H9 (cell line): Measurements from ENCODE around the gene AKR1D1. TPM values are rescaled to one million over a fixed set of nuclear protein-coding genes. Genes with fewer than 3 reads are reported as not detected.

Source experiments
- DNase-seq: peaks from one replicate; pipeline ENCODE4 v3.0.0-alpha.2; 2017
- H2AFZ ChIP-seq: one replicate; pipeline ENCODE4 v1.6.1; 2013; ENCODE audit warnings: mild to moderate bottlenecking, low read length, control low read depth, moderate library complexity
- H2AK5ac ChIP-seq: 2 replicates; pipeline ENCODE4 v1.6.1; 2013; ENCODE audit warnings: low read length, control low read depth, mixed read lengths; ENCODE audit not compliant: insufficient read length
- H2BK120ac ChIP-seq: one replicate; pipeline ENCODE4 v1.6.1; 2013; ENCODE audit warnings: low read depth, mild to moderate bottlenecking, low read length, control low read depth, inconsistent platforms; ENCODE audit not compliant: poor library complexity, severe bottlenecking
- H2BK12ac ChIP-seq: 2 replicates; pipeline ENCODE4 v1.6.1; 2013; ENCODE audit warnings: low read length, control low read depth, mixed read lengths, low read depth; ENCODE audit not compliant: insufficient read length
- H2BK15ac ChIP-seq: 2 replicates; pipeline ENCODE4 v1.6.1; 2013; ENCODE audit warnings: low read depth, low read length, control low read depth
- H2BK20ac ChIP-seq: one replicate; pipeline ENCODE4 v1.6.1; 2013; ENCODE audit warnings: low read depth, mild to moderate bottlenecking, low read length, control low read depth, inconsistent platforms; ENCODE audit not compliant: poor library complexity, severe bottlenecking
- H2BK5ac ChIP-seq: 2 replicates; pipeline ENCODE4 v1.6.1; 2013; ENCODE audit warnings: low read length, control low read depth, mixed read lengths; ENCODE audit not compliant: insufficient read length
- H3K14ac ChIP-seq: 2 replicates; pipeline ENCODE4 v1.6.1; 2013; ENCODE audit warnings: low read length, control low read depth; ENCODE audit not compliant: insufficient read depth
- H3K18ac ChIP-seq: 2 replicates; pipeline ENCODE4 v1.6.1; 2013; ENCODE audit warnings: low read depth, mild to moderate bottlenecking, mixed read lengths, low read length, control low read depth; ENCODE audit not compliant: insufficient read length
- H3K23ac ChIP-seq: 2 replicates; pipeline ENCODE4 v1.6.1; 2013; ENCODE audit warnings: low read length, control low read depth, mixed read lengths, low read depth; ENCODE audit not compliant: insufficient read length
- H3K23me2 ChIP-seq: 2 replicates; pipeline ENCODE4 v1.6.1; 2013; ENCODE audit warnings: low read depth, mild to moderate bottlenecking, mixed read lengths, low read length, control low read depth; ENCODE audit not compliant: insufficient read length, poor library complexity, severe bottlenecking
- H3K27ac ChIP-seq: 2 replicates; pipeline ENCODE4 v1.5.1; 2013; ENCODE audit warnings: low read length, control low read depth, mixed read lengths, low read depth; ENCODE audit not compliant: insufficient read length
- H3K27me3 ChIP-seq: 2 replicates; pipeline ENCODE4 v1.6.1; 2013; ENCODE audit warnings: low read length, control low read depth, inconsistent platforms; ENCODE audit not compliant: insufficient read depth
- H3K4ac ChIP-seq: 2 replicates; pipeline ENCODE4 v1.6.1; 2013; ENCODE audit warnings: low read depth, mild to moderate bottlenecking, control low read depth, inconsistent platforms, low read length, moderate library complexity
- H3K4me1 ChIP-seq: 2 replicates; pipeline ENCODE4 v1.6.1; 2013; ENCODE audit warnings: low read length, control low read depth, inconsistent platforms; ENCODE audit not compliant: insufficient read depth
- H3K4me2 ChIP-seq: 2 replicates; pipeline ENCODE4 v1.6.1; 2013; ENCODE audit warnings: low read length, control low read depth, mixed read lengths; ENCODE audit not compliant: insufficient read length, insufficient read depth
- H3K56ac ChIP-seq: 2 replicates; pipeline ENCODE4 v1.6.1; 2013; ENCODE audit warnings: low read depth, mild to moderate bottlenecking, mixed read lengths, low read length, control low read depth; ENCODE audit not compliant: insufficient read length
- H3K79me1 ChIP-seq: 2 replicates; pipeline ENCODE4 v1.6.1; 2013; ENCODE audit warnings: low read depth, mild to moderate bottlenecking, moderate library complexity, low read length, control low read depth, inconsistent platforms; ENCODE audit not compliant: insufficient read depth, poor library complexity, severe bottlenecking
- H3K79me2 ChIP-seq: 2 replicates; pipeline ENCODE4 v1.6.1; 2013; ENCODE audit warnings: low read length, control low read depth, inconsistent platforms; ENCODE audit not compliant: insufficient read depth
- H3K9ac ChIP-seq: 2 replicates; pipeline ENCODE4 v1.6.1; 2013; ENCODE audit warnings: low read length, control low read depth, mixed read lengths; ENCODE audit not compliant: insufficient read length; ENCODE audit errors: extremely low read depth
- H3K9me3 ChIP-seq: one replicate; pipeline ENCODE4 v1.6.1; 2013; ENCODE audit warnings: low read depth, low read length, inconsistent platforms; ENCODE audit not compliant: control insufficient read depth
- H3T11ph ChIP-seq: one replicate; pipeline ENCODE4 v1.6.1; 2013; ENCODE audit warnings: mild to moderate bottlenecking, low read length, control low read depth, inconsistent platforms
- H4K20me1 ChIP-seq: one replicate; pipeline ENCODE4 v1.6.1; 2013; ENCODE audit not compliant: control insufficient read depth, insufficient read length, insufficient read depth
- H4K5ac ChIP-seq: 2 replicates; pipeline ENCODE4 v1.6.1; 2013; ENCODE audit warnings: low read depth, mild to moderate bottlenecking, mixed read lengths, low read length, control low read depth; ENCODE audit not compliant: insufficient read length
- H4K8ac ChIP-seq: replicated peaks from 2 replicates; pipeline ENCODE4 v1.6.1; 2013; ENCODE audit warnings: low read length, control low read depth, mixed read lengths, low read depth; ENCODE audit not compliant: insufficient read length
- H4K91ac ChIP-seq: 2 replicates; pipeline ENCODE4 v1.6.1; 2013; ENCODE audit warnings: low read depth, mild to moderate bottlenecking, moderate library complexity, mixed read lengths, low read length, control low read depth; ENCODE audit not compliant: insufficient read length
- H3K27ac Mint-ChIP-seq, 3 experiments: 2 replicates in 2 of 3; 3 replicates in 1 of 3; pipeline ENCODE4 v1.8.0; 2020 to 2021; ENCODE audit warnings: mixed read lengths in 3 of 3, mild to moderate bottlenecking in 1 of 3, moderate library complexity in 1 of 3
- H3K27me3 Mint-ChIP-seq: 2 replicates; pipeline ENCODE4 v1.8.0; 2021; ENCODE audit warnings: low read depth, mild to moderate bottlenecking, moderate library complexity, mixed read lengths
- H3K36me3 Mint-ChIP-seq, 3 experiments: 2 replicates in 2 of 3; 3 replicates in 1 of 3; pipeline ENCODE4 v1.8.0; 2020 to 2021; ENCODE audit warnings: low read depth in 3 of 3, mixed read lengths in 3 of 3; ENCODE audit not compliant: insufficient read depth in 1 of 3
- H3K4me1 Mint-ChIP-seq, 2 experiments: 2 replicates each; pipeline ENCODE4 v1.8.0; 2020; ENCODE audit warnings: mixed read lengths in 2 of 2
- H3K4me3 Mint-ChIP-seq, 2 experiments: 2 replicates in 1 of 2; 3 replicates in 1 of 2; pipeline ENCODE4 v1.8.0; 2020 to 2021; ENCODE audit warnings: mild to moderate bottlenecking in 2 of 2, mixed read lengths in 2 of 2, moderate library complexity in 1 of 2
- H3K9me3 Mint-ChIP-seq, 2 experiments: 2 replicates in 1 of 2; 3 replicates in 1 of 2; pipeline ENCODE4 v1.8.0; 2020; ENCODE audit warnings: mild to moderate bottlenecking in 2 of 2, mixed read lengths in 2 of 2, moderate library complexity in 1 of 2
- WGBS: extraction: QIAGEN DNeasy Blood & Tissue Kit; methylation state at CpG from one replicate; pipeline ENCODE4 v1.1.7; 2013; ENCODE audit warnings: missing lambda C conversion rate, low lambda C conversion rate, mixed read lengths; ENCODE audit not compliant: insufficient read length; ENCODE audit errors: extremely low coverage; 5-methylcytosine and 5-hydroxymethylcytosine counted together
- total RNA-seq: library from RNA; stranded (reverse); gene quantifications from 2 replicates; pipeline ENCODE4 v1.2.1, GENCODE V29; 2021
- TF ChIP-seq, protein P1 (sequence below): fragments of 200-600 bp; sonication (generic); conservative IDR thresholded peaks from 3 replicates; pipeline ENCODE4 v1.8.0; 2021; ENCODE audit warnings: antibody characterized with exemption, mild to moderate bottlenecking

The AKR1D1 gene
- total RNA-seq, 1 experiment from 2014 or later, result 0.31 TPM

DNA sequence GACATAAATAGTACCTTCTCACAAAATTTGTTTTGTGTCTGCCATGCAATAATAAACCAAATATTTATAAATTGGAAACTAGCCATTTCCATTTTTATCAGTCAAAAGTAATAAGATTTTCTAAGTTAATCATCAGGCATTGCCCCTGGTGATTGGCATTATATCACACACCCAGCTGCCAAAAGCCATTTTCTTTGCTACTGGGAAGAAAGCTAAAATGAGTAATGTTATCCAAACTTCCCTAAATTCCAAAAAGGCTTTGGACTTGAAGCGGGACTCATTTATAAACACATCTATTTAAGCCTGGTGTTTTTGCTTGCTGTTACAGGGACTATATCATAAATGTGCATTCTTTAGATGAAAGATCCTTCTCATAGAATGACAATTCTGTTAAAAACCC lies 86.0 kb downstream of the AKR1D1 start:
- Mint-ChIP-seq H3K27me3 (no peaks in the 10 kb centered on the region), H3K4me1 (peaks cover 11 to 13% of the 10 kb centered on the region in 2 experiments), H3K4me3 (no peak overlapping the region), H3K27ac (no peak overlapping the region), H3K9me3 (peaks cover 27 to 28% of the 10 kb centered on the region in 2 experiments), H3K36me3 (peaks cover 14 to 37% (median 24%) of the 10 kb centered on the region in 3 experiments)
- no peak overlapping the region for H4K5ac ChIP-seq
- no peak overlapping the region for H2BK20ac ChIP-seq
- H3T11ph ChIP-seq, result no peak overlapping the region
- H3K9me3 ChIP-seq, result peaks cover 18% of the 10 kb centered on the region
- no peaks in the 10 kb centered on the region for H3K79me1 ChIP-seq
- no peak overlapping the region for H3K18ac ChIP-seq
- H4K20me1 ChIP-seq, result no peaks in the 10 kb centered on the region
- no peak overlapping the region for H4K91ac ChIP-seq
- H3K4me2 ChIP-seq, result no peak overlapping the region
- H3K4ac ChIP-seq, result no peak overlapping the region
- no peak overlapping the region for H3K27ac ChIP-seq
- H3K4me1 ChIP-seq, result peaks cover 3% of the 10 kb centered on the region; the same call in 1 of the 2 replicates
- H3K79me2 ChIP-seq, result no peaks in the 10 kb centered on the region
- H2AFZ ChIP-seq, result no peak overlapping the region
- H3K9ac ChIP-seq, result no peak overlapping the region
- H3K23me2 ChIP-seq, result no peaks in the 10 kb centered on the region
- H3K23ac ChIP-seq, result no peak overlapping the region
- no peak overlapping the region for H2BK120ac ChIP-seq
- no peak overlapping the region for H4K8ac ChIP-seq
- H3K27me3 ChIP-seq, result no peaks in the 10 kb centered on the region
- H2BK15ac ChIP-seq, result no peak overlapping the region
- WGBS, result no CpG with 5 or more reads among the region's 1 CpG
- H3K14ac ChIP-seq, result no peak overlapping the region
- no peak overlapping the region for H3K56ac ChIP-seq
- TF ChIP-seq, protein P1, sequence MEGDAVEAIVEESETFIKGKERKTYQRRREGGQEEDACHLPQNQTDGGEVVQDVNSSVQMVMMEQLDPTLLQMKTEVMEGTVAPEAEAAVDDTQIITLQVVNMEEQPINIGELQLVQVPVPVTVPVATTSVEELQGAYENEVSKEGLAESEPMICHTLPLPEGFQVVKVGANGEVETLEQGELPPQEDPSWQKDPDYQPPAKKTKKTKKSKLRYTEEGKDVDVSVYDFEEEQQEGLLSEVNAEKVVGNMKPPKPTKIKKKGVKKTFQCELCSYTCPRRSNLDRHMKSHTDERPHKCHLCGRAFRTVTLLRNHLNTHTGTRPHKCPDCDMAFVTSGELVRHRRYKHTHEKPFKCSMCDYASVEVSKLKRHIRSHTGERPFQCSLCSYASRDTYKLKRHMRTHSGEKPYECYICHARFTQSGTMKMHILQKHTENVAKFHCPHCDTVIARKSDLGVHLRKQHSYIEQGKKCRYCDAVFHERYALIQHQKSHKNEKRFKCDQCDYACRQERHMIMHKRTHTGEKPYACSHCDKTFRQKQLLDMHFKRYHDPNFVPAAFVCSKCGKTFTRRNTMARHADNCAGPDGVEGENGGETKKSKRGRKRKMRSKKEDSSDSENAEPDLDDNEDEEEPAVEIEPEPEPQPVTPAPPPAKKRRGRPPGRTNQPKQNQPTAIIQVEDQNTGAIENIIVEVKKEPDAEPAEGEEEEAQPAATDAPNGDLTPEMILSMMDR, result no peak
- no peak overlapping the region for H2AK5ac ChIP-seq
- no peak overlapping the region for H2BK12ac ChIP-seq
- DNase-seq, result no peak
- H2BK5ac ChIP-seq, result no peak overlapping the region
